Measurements from ENCODE around the gene KLHL17. TPM values are rescaled to one million over a fixed set of nuclear protein-coding genes. Genes with fewer than 3 reads are reported as not detected.
A peak's percentile ranks its signal among the peaks of the same experiment; 100 is the strongest.

KLHL17 gene
- total and polyA plus RNA-seq, 9 of the 15 experiments (the other 6 are each of a cell fraction or from before 2014, with no cell fraction given): 0.14 to 84.8 (median 13.0) TPM

- ATAC-seq (peak; percentile 96), DNase-seq (ENCODE audit: extremely low read depth in 1 of 4, low spot score in 3 of 4) (peak; percentile 90 to 92 (median 92)), FAIRE-seq (peak; percentile 92)
- BruUV-seq (replicated peaks): no TSS peak
- 4% methylated on average over 57 of the region's 60 CpGs for whole genome bisulfite sequencing (ENCODE audit: insufficient coverage, low coverage, missing lambda C conversion rate)
- peak overlapping the region; percentile 98 for H2AFZ ChIP-seq (ENCODE audit: low read depth, low read length)
- H3K9me3 ChIP-seq (replicated peaks; ENCODE audit: control insufficient read depth, insufficient read depth, low read depth, low read length): peaks cover 6% of the 10 kb centered on the region
- H4K20me1 ChIP-seq (replicated peaks; ENCODE audit: control insufficient read depth, insufficient read depth, low read length): no peaks in the 10 kb centered on the region
- peak overlapping the region; percentile 54 for H3K4me3 ChIP-seq
- intact Hi-C loops (cut with micrococcal nuclease) (no loop called here), in situ Hi-C loops (cut with MboI) (no loop called here)
- CTCF ChIA-PET (ENCODE audit: low intra/inter-chr PET ratio): no interaction called here
- peak overlapping the region; percentile 71 for H3K27ac ChIP-seq (ENCODE audit: extremely low read depth, low read depth, low read length)
- H3K36me3 ChIP-seq (ENCODE audit: control insufficient read depth, insufficient read depth, low read length): peaks cover 37% of the 10 kb centered on the region; the same call in 2 of the 3 replicates
- H3K9ac ChIP-seq (ENCODE audit: insufficient read depth in 1 of 2, low read depth in 2 of 2, low read length in 2 of 2): peak overlapping the region; percentile 64 to 90
- H3K9me1 ChIP-seq (ENCODE audit: control insufficient read depth, insufficient read depth, low read length): no peaks in the 10 kb centered on the region
- peaks cover under 1% of the 10 kb centered on the region; the same call in 1 of the 3 replicates for H3K79me2 ChIP-seq (ENCODE audit: control insufficient read depth, insufficient read depth, low read length)
- peaks cover 0 to 4% of the 10 kb centered on the region in 2 experiments; a peak in 2 of 5 replicates for H3K27me3 ChIP-seq (ENCODE audit: control insufficient read depth in 2 of 2, insufficient read depth in 2 of 2, low read length in 2 of 2)
- peak overlapping the region; percentile 94 for H3K4me2 ChIP-seq (ENCODE audit: insufficient read depth, low read length)
- peaks cover 14 to 73% of the 10 kb centered on the region in 2 experiments; a peak in 4 of 5 replicates for H3K4me1 ChIP-seq (replicated peaks in 1 of 2; ENCODE audit: control insufficient read depth in 2 of 2, insufficient read depth in 2 of 2, low read length in 2 of 2)
- POLR2A ChIA-PET: interaction anchor here (0.5 to 1.8 kb wide), 11 partner anchors 9 to 188 kb away, joined by 3 to 10 read pairs (median 3); no protein-coding TSS in a partner anchor
- TF ChIP-seq, protein P1, sequence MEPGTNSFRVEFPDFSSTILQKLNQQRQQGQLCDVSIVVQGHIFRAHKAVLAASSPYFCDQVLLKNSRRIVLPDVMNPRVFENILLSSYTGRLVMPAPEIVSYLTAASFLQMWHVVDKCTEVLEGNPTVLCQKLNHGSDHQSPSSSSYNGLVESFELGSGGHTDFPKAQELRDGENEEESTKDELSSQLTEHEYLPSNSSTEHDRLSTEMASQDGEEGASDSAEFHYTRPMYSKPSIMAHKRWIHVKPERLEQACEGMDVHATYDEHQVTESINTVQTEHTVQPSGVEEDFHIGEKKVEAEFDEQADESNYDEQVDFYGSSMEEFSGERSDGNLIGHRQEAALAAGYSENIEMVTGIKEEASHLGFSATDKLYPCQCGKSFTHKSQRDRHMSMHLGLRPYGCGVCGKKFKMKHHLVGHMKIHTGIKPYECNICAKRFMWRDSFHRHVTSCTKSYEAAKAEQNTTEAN (CRISPR knock-in tag; IDR thresholded peaks at IDR 0.05): no peak
- TF ChIP-seq FOXM1 (IDR thresholded peaks at IDR 0.05; ENCODE audit: low read depth) (no peak), FOXM1 (CRISPR knock-in tag; IDR thresholded peaks at IDR 0.05; ENCODE audit: low read depth) (0 out of 2 replicates have a peak, but pooled peaks have one; percentile 41), RBM17 (IDR thresholded peaks at IDR 0.05; ENCODE audit: borderline replicate concordance, low read depth, low read length) (no peak), HDAC1 (IDR thresholded peaks at IDR 0.05) (peak in 1 of 2 experiments; percentile 63; a peak in 2 of 4 replicates), FOXO4 (CRISPR knock-in tag; IDR thresholded peaks at IDR 0.05) (no peak), JUND (IDR thresholded peaks at IDR 0.05; ENCODE audit: borderline replicate concordance, low read depth, low read length) (peak; percentile 66), JUND (tag; IDR thresholded peaks at IDR 0.05; ENCODE audit: borderline replicate concordance, low read depth, low read length) (peak; percentile 50; the same call in 1 of the 3 replicates), ATF3 (IDR thresholded peaks at IDR 0.05) (peak; percentile 30; the same call in 1 of the 2 replicates), ATF3 (CRISPR knock-in tag; conservative IDR thresholded peaks at IDR 0.05) (no peak), ZNF263 (CRISPR knock-in tag; IDR thresholded peaks at IDR 0.05; ENCODE audit: borderline replicate concordance) (peak; percentile 67), MYC (IDR thresholded peaks at IDR 0.05; ENCODE audit: low read depth, low read length) (peak; percentile 70), MYC (CRISPR knock-in tag; IDR thresholded peaks at IDR 0.05; ENCODE audit: borderline replicate concordance, low read depth) (peak; percentile 13; the same call in 1 of the 2 replicates)
- TF ChIP-seq, protein P2, sequence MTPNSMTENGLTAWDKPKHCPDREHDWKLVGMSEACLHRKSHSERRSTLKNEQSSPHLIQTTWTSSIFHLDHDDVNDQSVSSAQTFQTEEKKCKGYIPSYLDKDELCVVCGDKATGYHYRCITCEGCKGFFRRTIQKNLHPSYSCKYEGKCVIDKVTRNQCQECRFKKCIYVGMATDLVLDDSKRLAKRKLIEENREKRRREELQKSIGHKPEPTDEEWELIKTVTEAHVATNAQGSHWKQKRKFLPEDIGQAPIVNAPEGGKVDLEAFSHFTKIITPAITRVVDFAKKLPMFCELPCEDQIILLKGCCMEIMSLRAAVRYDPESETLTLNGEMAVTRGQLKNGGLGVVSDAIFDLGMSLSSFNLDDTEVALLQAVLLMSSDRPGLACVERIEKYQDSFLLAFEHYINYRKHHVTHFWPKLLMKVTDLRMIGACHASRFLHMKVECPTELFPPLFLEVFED (CRISPR knock-in tag; conservative IDR thresholded peaks at IDR 0.05): no peak
- TF ChIP-seq, protein P3, sequence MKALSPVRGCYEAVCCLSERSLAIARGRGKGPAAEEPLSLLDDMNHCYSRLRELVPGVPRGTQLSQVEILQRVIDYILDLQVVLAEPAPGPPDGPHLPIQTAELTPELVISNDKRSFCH (CRISPR knock-in tag; IDR thresholded peaks at IDR 0.05): no peak
- TF ChIP-seq, protein P3 (tag; IDR thresholded peaks at IDR 0.05): 0 out of 2 replicates have a peak, but pooled peaks have one; percentile 21
Observed at GRCh38 chr1:966704-967300, 6.4 kb downstream of the KLHL17 start.
